SK-N-SH (cell line): ENCODE measurements around the gene BTN1A1. TPM values are rescaled to one million over a fixed set of nuclear protein-coding genes. Genes with fewer than 3 reads are reported as not detected.

ENCODE experiments used
- CTCF ChIA-PET: fragments of 300-600, 350-600 bp; formaldehyde crosslinking; extraction: SDS; loops from one replicate; lab custom pipeline; 2021; lab: Yijun Ruan, JAX
- POLR2A ChIA-PET: fragments of 350-600 bp; sonication (Branson Sonifier 250); formaldehyde crosslinking; extraction: SDS; loops from one replicate; lab custom pipeline; 2020; ENCODE audit warnings: antibody characterized with exemption, inconsistent platforms; lab: Yijun Ruan, JAX
- DNase-seq: peaks from one replicate; pipeline ENCODE4 v3.0.0; 2012
- H2AFZ ChIP-seq: fragments of 200-600 bp; sonication (generic); 2 replicates; pipeline ENCODE4 v1.8.1; 2016; ENCODE audit warnings: antibody characterized with exemption, mild to moderate bottlenecking, low read depth
- H3F3A ChIP-seq: fragments of 200-600 bp; sonication (generic); replicated peaks from 2 replicates; pipeline ENCODE3; 2016; ENCODE audit warnings: antibody characterized with exemption, mild to moderate bottlenecking; ENCODE audit not compliant: insufficient read depth
- H3K27ac ChIP-seq, 2 experiments: fragments of 200-500 bp in 1 of 2; fragments of 200-600 bp in 1 of 2; sonication (Bioruptor generic) in 1 of 2; sonication (generic), shearing (Covaris generic) in 1 of 2; 2 replicates each; pipeline versions ENCODE4 v1.5.1 to v1.6.1; 2014 to 2016; ENCODE audit warnings: low read depth in 2 of 2, inconsistent platforms in 1 of 2, low read length in 1 of 2, mild to moderate bottlenecking in 1 of 2, mixed read lengths in 1 of 2
- H3K27me3 ChIP-seq: fragments of 200-600 bp; sonication (generic), shearing (Covaris generic); 2 replicates; pipeline ENCODE4 v1.6.1; 2016; ENCODE audit warnings: mixed run types; ENCODE audit not compliant: insufficient read depth
- H3K36me3 ChIP-seq, 2 experiments: fragments of 200-500 bp in 1 of 2; fragments of 200-600 bp in 1 of 2; sonication (Bioruptor generic) in 1 of 2; sonication (generic) in 1 of 2; replicated peaks in 1 of 2; 2 replicates each; pipeline versions ENCODE3 to v1.5.1; 2014 to 2016; ENCODE audit warnings: low read length in 1 of 2, mild to moderate bottlenecking in 1 of 2; ENCODE audit not compliant: insufficient read depth in 2 of 2, control insufficient read depth in 1 of 2
- H3K4me1 ChIP-seq, 2 experiments: fragments of 200-500 bp in 1 of 2; fragments of 200-600 bp in 1 of 2; sonication (Bioruptor generic) in 1 of 2; sonication (generic), shearing (Covaris generic) in 1 of 2; 2 replicates each; pipeline versions ENCODE4 v1.5.1 to v1.6.1; 2014 to 2016; ENCODE audit warnings: low read depth in 1 of 2, low read length in 1 of 2, mixed run types in 1 of 2; ENCODE audit not compliant: insufficient read depth in 2 of 2, control insufficient read depth in 1 of 2
- H3K4me2 ChIP-seq: fragments of 200-600 bp; sonication (generic), shearing (Covaris generic); 2 replicates; pipeline ENCODE4 v1.6.1; 2017; ENCODE audit warnings: mixed run types
- H3K4me3 ChIP-seq, 2 experiments: fragments of 200-500 bp in 1 of 2; fragments of 200-600 bp in 1 of 2; sonication (Bioruptor generic) in 1 of 2; sonication (generic), shearing (Covaris generic) in 1 of 2; 2 replicates each; pipeline versions ENCODE4 v1.5.1 to v1.8.1; 2014 to 2016; ENCODE audit warnings: low read depth in 2 of 2, inconsistent platforms in 1 of 2, low read length in 1 of 2, mild to moderate bottlenecking in 1 of 2, mixed read lengths in 1 of 2, moderate library complexity in 1 of 2
- H3K79me2 ChIP-seq: fragments of 200-600 bp; sonication (generic); 2 replicates; pipeline ENCODE4 v1.8.1; 2017; ENCODE audit warnings: mild to moderate bottlenecking; ENCODE audit not compliant: insufficient read depth
- H3K9ac ChIP-seq: fragments of 200-600 bp; sonication (generic); 2 replicates; pipeline ENCODE4 v1.6.1; 2017; ENCODE audit warnings: mixed run types
- H3K9me2 ChIP-seq: fragments of 200-600 bp; sonication (generic); 2 replicates; pipeline ENCODE4 v1.6.1; 2017; ENCODE audit warnings: mixed run types
- H3K9me3 ChIP-seq: fragments of 200-600 bp; sonication (generic); 2 replicates; pipeline ENCODE4 v1.6.1; 2017; ENCODE audit warnings: mixed run types, mild to moderate bottlenecking, moderate library complexity
- H4K20me1 ChIP-seq: fragments of 200-600 bp; sonication (generic); 2 replicates; pipeline ENCODE4 v1.6.1; 2017; ENCODE audit warnings: mild to moderate bottlenecking, mixed run types; ENCODE audit not compliant: insufficient read depth
- CHD2 ChIP-seq: fragments of 150-350 bp; IDR thresholded peaks from 2 replicates; pipeline ENCODE4 v1.6.1; 2018; ENCODE audit warnings: low read length; ENCODE audit not compliant: partially characterized antibody
- ELF1 ChIP-seq: IDR thresholded peaks from 2 replicates; pipeline ENCODE4 v1.4.0; 2012
- FOXJ3 ChIP-seq: sonication (generic); formaldehyde crosslinking; IDR thresholded peaks from 2 replicates; pipeline ENCODE4 v1.5.1; 2020; ENCODE audit warnings: mild to moderate bottlenecking, missing genetic modification reagents
- FOXM1 ChIP-seq: IDR thresholded peaks from 2 replicates; pipeline ENCODE4 v1.4.0; 2012; ENCODE audit warnings: low read depth, mild to moderate bottlenecking
- GABPA ChIP-seq: IDR thresholded peaks from 2 replicates; pipeline ENCODE4 v1.4.0; 2012; ENCODE audit warnings: low read depth, mild to moderate bottlenecking
- GATA2 ChIP-seq: sonication (generic); formaldehyde crosslinking; IDR thresholded peaks from 2 replicates; pipeline ENCODE4 v1.5.0; 2020; ENCODE audit warnings: mild to moderate bottlenecking, missing genetic modification reagents
- IRF3 ChIP-seq: fragments of 150-350 bp; IDR thresholded peaks from 2 replicates; pipeline ENCODE4 v1.6.1; 2016; ENCODE audit warnings: mild to moderate bottlenecking, low read depth, low read length
- JUND ChIP-seq: IDR thresholded peaks from 2 replicates; pipeline ENCODE4 v1.4.0; 2012
- MEF2A ChIP-seq: IDR thresholded peaks from 2 replicates; pipeline ENCODE4 v1.4.0; 2012; ENCODE audit warnings: low read depth, borderline replicate concordance
- NFIC ChIP-seq: IDR thresholded peaks from 2 replicates; pipeline ENCODE4 v1.4.0; 2012; ENCODE audit warnings: borderline replicate concordance
- NRF1 ChIP-seq: IDR thresholded peaks from 2 replicates; pipeline ENCODE4 v1.6.1; 2012; ENCODE audit warnings: low read depth, mild to moderate bottlenecking, low read length
- PBX3 ChIP-seq: IDR thresholded peaks from 2 replicates; pipeline ENCODE4; 2012
- POLR2AphosphoS5 ChIP-seq: IDR thresholded peaks from 2 replicates; pipeline ENCODE4 v1.6.1; 2012; ENCODE audit warnings: low read depth, low read length
- RAD21 ChIP-seq: IDR thresholded peaks from 2 replicates; pipeline ENCODE4 v1.6.1; 2012; ENCODE audit warnings: mild to moderate bottlenecking, low read length
- RCOR1 ChIP-seq: fragments of 150-350 bp; IDR thresholded peaks from 2 replicates; pipeline ENCODE4 v1.6.1; 2017; ENCODE audit warnings: antibody characterized with exemption, low read length
- RFX5 ChIP-seq: IDR thresholded peaks from 2 replicates; pipeline ENCODE4 v1.6.1; 2012; ENCODE audit warnings: mild to moderate bottlenecking, improper control_type of control experiment, low read length
- RXRA ChIP-seq: IDR thresholded peaks from 2 replicates; pipeline ENCODE4 v1.4.0; 2012; ENCODE audit warnings: low read depth, mild to moderate bottlenecking, borderline replicate concordance
- SMC3 ChIP-seq: IDR thresholded peaks from 2 replicates; pipeline ENCODE4 v1.6.1; 2012; ENCODE audit warnings: low read depth, low read length, improper control_type of control experiment
- TEAD4 ChIP-seq: IDR thresholded peaks from 2 replicates; pipeline ENCODE4 v1.4.0; 2012; ENCODE audit warnings: mild to moderate bottlenecking, borderline replicate concordance; ENCODE audit not compliant: insufficient read depth
- USF1 ChIP-seq: IDR thresholded peaks from 2 replicates; pipeline ENCODE4 v1.4.0; 2012; ENCODE audit warnings: low read depth, borderline replicate concordance
- YY1 ChIP-seq: IDR thresholded peaks from 2 replicates; pipeline ENCODE4 v1.4.0; 2012; ENCODE audit warnings: low read depth, mild to moderate bottlenecking
- ZBTB33 ChIP-seq: IDR thresholded peaks from 2 replicates; pipeline ENCODE4 v1.4.0; 2012; ENCODE audit warnings: low read depth, borderline replicate concordance
- WGBS: methylation state at CpG from one replicate; pipeline ENCODE4 v1.1.6; 2017; ENCODE audit warnings: low lambda C conversion rate; 5-methylcytosine and 5-hydroxymethylcytosine counted together
- polyA plus RNA-seq, 3 experiments: library from polyadenylated mRNA; depleted of rRNA; stranded (reverse); fragments of >200 nt; gene quantifications; 2 replicates each; pipeline ENCODE4 v1.2.3, GENCODE V29; 2012

Gene BTN1A1
- polyA plus RNA-seq, 1 of the 3 experiments (the other 2 are of a cell fraction), result not detected

GRCh38 chr6:26477426-26477825 lies 22.7 kb upstream of the BTN1A1 start:
- H3K27me3 ChIP-seq, result no peaks in the 10 kb centered on the region
- H3K4me2 ChIP-seq, result no peak overlapping the region
- H3K9ac ChIP-seq, result no peak overlapping the region
- no peaks in the 10 kb centered on the region for H3K36me3 ChIP-seq
- H3K4me3 ChIP-seq, result no peak overlapping the region
- ChIA-PET CTCF (interaction anchor here (2.2 kb wide), 1 partner anchor 136 kb away, joined by 6 read pairs; no protein-coding TSS in a partner anchor), POLR2A (no interaction called here)
- no peaks in the 10 kb centered on the region for H3K9me3 ChIP-seq
- 30% methylated on average over 1 of the region's 1 CpG for WGBS
- no peaks in the 10 kb centered on the region for H4K20me1 ChIP-seq
- no peak overlapping the region for H3K27ac ChIP-seq
- no peak for DNase-seq
- H2AFZ ChIP-seq, result no peak overlapping the region
- H3K4me1 ChIP-seq, result peaks cover 15 to 20% of the 10 kb centered on the region in 2 experiments
- TF ChIP-seq RAD21 (no peak), TEAD4 (no peak), IRF3 (no peak), CHD2 (no peak), MEF2A (no peak), POLR2AphosphoS5 (no peak)
- no peaks in the 10 kb centered on the region for H3K79me2 ChIP-seq
- H3F3A ChIP-seq, result peaks cover 6% of the 10 kb centered on the region
- no peaks in the 10 kb centered on the region for H3K9me2 ChIP-seq

GRCh38 chr6:26478100-26478984 lies 21.8 kb upstream of the BTN1A1 start:
- Histone ChIP-seq H3K27me3 (no peaks in the 10 kb centered on the region), H3K4me1 (peaks cover 15 to 16% of the 10 kb centered on the region in 2 experiments), H3K27ac (no peak overlapping the region)
- DNase-seq, result no peak
- POLR2A ChIA-PET, result no interaction called here
- no peak for TF ChIP-seq YY1
- no peak for TF ChIP-seq ZBTB33
- no peak for TF ChIP-seq FOXJ3 (CRISPR knock-in tag)
- TF ChIP-seq NFIC, result no peak
- TF ChIP-seq JUND, result no peak
- no peak for TF ChIP-seq IRF3
- TF ChIP-seq ELF1, result no peak
- no peak for TF ChIP-seq FOXM1
- no peak for TF ChIP-seq SMC3
- no peak for TF ChIP-seq GABPA
- TF ChIP-seq GATA2, result no peak
- TF ChIP-seq RCOR1, result no peak
- TF ChIP-seq USF1, result no peak
- no peak for TF ChIP-seq RAD21
- TF ChIP-seq NRF1, result no peak
- no peak for TF ChIP-seq POLR2AphosphoS5
- TF ChIP-seq PBX3, result no peak
- no peak for TF ChIP-seq RXRA
- no peak for TF ChIP-seq RFX5
- TF ChIP-seq, all 33 proteins: peak for 0
- Histone ChIP-seq H3F3A (peaks cover 6% of the 10 kb centered on the region), H3K79me2 (no peaks in the 10 kb centered on the region), H3K36me3 (no peaks in the 10 kb centered on the region), H3K9me3 (no peaks in the 10 kb centered on the region), H3K9ac (no peak overlapping the region), H3K9me2 (no peaks in the 10 kb centered on the region), H3K4me2 (no peak overlapping the region), H2AFZ (no peak overlapping the region), H4K20me1 (no peaks in the 10 kb centered on the region), H3K4me3 (no peak overlapping the region)
- CTCF ChIA-PET, result no interaction called here
- WGBS, result 71% methylated on average over 2 of the region's 2 CpGs
